ENCODE measurements around the gene PAK1. TPM values are rescaled to one million over a fixed set of nuclear protein-coding genes. Genes with fewer than 3 reads are reported as not detected.

The PAK1 gene
- total and polyA plus RNA-seq, 12 donors, result 12.4 to 31.5 (median 23.4) TPM

DNA sequence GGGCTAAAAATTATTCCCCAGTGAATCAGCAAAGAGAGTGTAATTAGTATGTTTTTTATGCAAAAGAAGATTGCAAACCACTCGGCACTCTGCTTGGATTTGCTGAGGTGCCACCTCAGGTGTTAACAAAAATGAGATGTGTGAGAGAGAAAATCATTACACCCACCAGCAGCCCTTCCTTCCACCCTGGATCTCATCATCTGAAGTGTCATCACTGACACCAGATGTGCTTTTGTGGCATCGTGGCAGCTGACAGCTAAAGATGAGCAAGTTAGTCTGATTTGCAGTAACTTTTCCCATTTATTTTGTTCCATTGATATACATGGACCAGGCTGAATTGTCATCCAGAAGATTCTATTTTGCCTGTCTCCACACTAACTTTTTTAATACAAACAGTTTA, 44.6 kb upstream of the PAK1 start:
- no peaks in the 10 kb centered on the region for H3K36me3 ChIP-seq (replicated peaks in 1 of 2)
- no peak for DNase-seq
- 77 to 88% (median 82%) methylated on average over 2 of the region's 2 CpGs for WGBS, 4 donors
- H3K9me3 ChIP-seq (replicated peaks in 1 of 3), result no peaks in the 10 kb centered on the region
- intact Hi-C loops (cut with DNase I), result no loop called here
- H3K27ac ChIP-seq, result no peak overlapping the region
- no peaks in the 10 kb centered on the region for H3K27me3 ChIP-seq
- no peaks in the 10 kb centered on the region for H3K4me1 ChIP-seq (replicated peaks in 1 of 2)
- no peak for TF ChIP-seq POLR2A (IDR thresholded peaks at IDR 0.05)
- TF ChIP-seq, protein P1, sequence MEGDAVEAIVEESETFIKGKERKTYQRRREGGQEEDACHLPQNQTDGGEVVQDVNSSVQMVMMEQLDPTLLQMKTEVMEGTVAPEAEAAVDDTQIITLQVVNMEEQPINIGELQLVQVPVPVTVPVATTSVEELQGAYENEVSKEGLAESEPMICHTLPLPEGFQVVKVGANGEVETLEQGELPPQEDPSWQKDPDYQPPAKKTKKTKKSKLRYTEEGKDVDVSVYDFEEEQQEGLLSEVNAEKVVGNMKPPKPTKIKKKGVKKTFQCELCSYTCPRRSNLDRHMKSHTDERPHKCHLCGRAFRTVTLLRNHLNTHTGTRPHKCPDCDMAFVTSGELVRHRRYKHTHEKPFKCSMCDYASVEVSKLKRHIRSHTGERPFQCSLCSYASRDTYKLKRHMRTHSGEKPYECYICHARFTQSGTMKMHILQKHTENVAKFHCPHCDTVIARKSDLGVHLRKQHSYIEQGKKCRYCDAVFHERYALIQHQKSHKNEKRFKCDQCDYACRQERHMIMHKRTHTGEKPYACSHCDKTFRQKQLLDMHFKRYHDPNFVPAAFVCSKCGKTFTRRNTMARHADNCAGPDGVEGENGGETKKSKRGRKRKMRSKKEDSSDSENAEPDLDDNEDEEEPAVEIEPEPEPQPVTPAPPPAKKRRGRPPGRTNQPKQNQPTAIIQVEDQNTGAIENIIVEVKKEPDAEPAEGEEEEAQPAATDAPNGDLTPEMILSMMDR (IDR thresholded peaks at IDR 0.05), result no peak
- no peak overlapping the region for H3K4me3 ChIP-seq

DNA sequence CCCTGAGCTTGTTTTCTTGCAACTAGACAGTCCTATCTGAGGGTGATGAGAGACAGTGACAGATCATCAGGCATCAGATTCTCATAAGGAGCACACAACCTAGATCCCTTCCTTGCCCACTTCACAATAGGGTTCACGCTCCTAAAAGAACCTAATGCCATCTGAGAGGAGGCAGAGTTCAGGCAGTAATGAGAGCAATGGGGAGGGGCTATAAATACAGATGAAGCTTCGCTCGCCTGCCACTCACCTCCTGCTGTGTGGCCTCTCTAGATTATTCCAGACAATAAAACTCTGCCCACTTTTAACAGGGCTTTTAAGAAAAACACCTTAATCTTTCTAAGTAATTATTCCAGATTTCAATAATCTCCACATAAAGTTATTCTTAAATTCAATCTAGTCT, 43.9 kb upstream of the PAK1 start:
- Histone ChIP-seq H3K36me3 (replicated peaks in 1 of 2) (no peaks in the 10 kb centered on the region), H3K27ac (no peak overlapping the region), H3K4me1 (replicated peaks in 1 of 2) (no peaks in the 10 kb centered on the region), H3K4me3 (no peak overlapping the region), H3K27me3 (no peaks in the 10 kb centered on the region), H3K9me3 (replicated peaks in 1 of 3) (no peaks in the 10 kb centered on the region)
- WGBS, 4 donors, result 90 to 96% (median 94%) methylated on average over 3 of the region's 3 CpGs
- intact Hi-C loops (cut with DNase I), result no loop called here
- TF ChIP-seq POLR2A (IDR thresholded peaks at IDR 0.05), result no peak
- TF ChIP-seq, protein P1 (IDR thresholded peaks at IDR 0.05), result no peak
- no peak for DNase-seq

DNA sequence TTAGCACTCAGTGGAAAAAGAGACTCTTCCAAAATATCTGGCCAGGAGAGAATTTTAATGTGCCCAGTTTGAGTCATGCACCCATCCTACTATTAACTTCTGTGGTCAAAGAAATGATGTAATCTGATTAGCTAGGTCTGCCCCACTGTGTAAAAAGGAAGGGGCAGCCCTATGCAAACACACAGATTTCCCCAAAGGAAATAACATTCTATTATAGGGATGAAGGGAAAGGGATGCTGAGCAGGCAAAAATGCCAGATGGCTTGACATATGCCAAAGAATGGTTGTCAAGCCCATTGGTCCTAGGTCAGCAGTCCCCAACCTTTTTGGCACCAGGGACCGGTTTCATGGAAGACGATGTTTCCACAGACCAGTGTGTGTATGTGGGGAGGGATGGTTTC, 43.3 kb upstream of the PAK1 start:
- DNase-seq, result no peak
- Histone ChIP-seq H3K27me3 (no peaks in the 10 kb centered on the region), H3K4me1 (replicated peaks in 1 of 2) (no peaks in the 10 kb centered on the region), H3K9me3 (replicated peaks in 1 of 3) (no peaks in the 10 kb centered on the region), H3K27ac (no peak overlapping the region), H3K4me3 (no peak overlapping the region), H3K36me3 (replicated peaks in 1 of 2) (no peaks in the 10 kb centered on the region)
- no peak for TF ChIP-seq POLR2A (IDR thresholded peaks at IDR 0.05)
- TF ChIP-seq, protein P1 (IDR thresholded peaks at IDR 0.05), result no peak
- 76 to 90% (median 81%) methylated on average over 2 of the region's 2 CpGs for WGBS, 4 donors
- intact Hi-C loops (cut with DNase I), result no loop called here

DNA sequence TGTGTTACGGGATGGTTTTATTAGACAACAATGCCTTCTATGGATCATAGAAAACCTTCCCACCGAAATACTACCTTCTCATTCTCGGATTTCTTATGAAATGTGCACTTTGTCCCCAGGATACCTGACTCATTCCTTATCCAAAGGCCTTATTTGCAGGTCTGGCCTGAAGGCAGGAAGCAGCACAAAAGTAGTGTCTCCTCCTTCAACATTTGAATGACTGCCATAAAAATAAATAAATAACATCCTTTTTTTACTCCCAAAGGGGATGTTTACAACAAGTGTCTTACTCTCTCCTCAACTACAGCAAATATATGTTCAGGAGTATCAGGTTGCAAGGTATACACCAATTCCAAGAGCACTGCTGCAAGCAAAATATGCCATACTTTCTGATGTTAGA, 41.6 kb upstream of the PAK1 start:
- H3K36me3 ChIP-seq (replicated peaks in 1 of 2), result no peaks in the 10 kb centered on the region
- intact Hi-C loops (cut with DNase I), result no loop called here
- no peak overlapping the region for H3K4me3 ChIP-seq
- H3K9me3 ChIP-seq (replicated peaks in 1 of 3), result no peaks in the 10 kb centered on the region
- 80 to 93% (median 89%) methylated on average over 3 of the region's 3 CpGs for WGBS, 4 donors
- DNase-seq, result no peak
- H3K4me1 ChIP-seq (replicated peaks in 1 of 2), result no peaks in the 10 kb centered on the region
- H3K27me3 ChIP-seq, result no peaks in the 10 kb centered on the region
- H3K27ac ChIP-seq, result no peak overlapping the region
- no peak for TF ChIP-seq POLR2A (IDR thresholded peaks at IDR 0.05)
- TF ChIP-seq, protein P1 (IDR thresholded peaks at IDR 0.05), result no peak
